ENCODE data around the gene MAML3. TPM values are rescaled to one million over a fixed set of nuclear protein-coding genes. Genes with fewer than 3 reads are reported as not detected.

Gene MAML3
- total and polyA plus RNA-seq, 2 of the 13 experiments (the other 11 are each of a cell fraction or from before 2014, with no cell fraction given) = 0.05 to 0.13 TPM

DNA sequence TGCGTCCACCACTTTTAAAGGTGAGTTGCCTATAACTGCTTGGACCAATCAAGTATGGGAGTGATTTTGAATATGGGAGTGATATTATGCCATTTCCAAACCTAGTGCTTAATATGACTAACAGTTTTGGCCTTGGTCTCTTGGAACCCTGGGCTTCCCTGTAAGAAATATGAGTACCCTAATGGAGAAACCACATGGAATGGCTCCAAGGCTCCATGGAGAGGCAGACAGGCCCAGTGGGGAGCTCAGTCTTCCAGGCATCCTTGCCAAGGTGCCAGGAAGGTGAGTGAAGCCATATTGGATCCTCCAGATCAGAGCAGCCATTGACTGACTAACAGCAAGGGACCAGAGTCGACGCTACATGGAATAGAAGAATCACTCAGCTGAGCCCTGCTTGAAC lies 53.2 kb downstream of the MAML3 start:
- intact Hi-C loops (cut with micrococcal nuclease; ENCODE audit: unreplicated experiment) (no loop called here), in situ Hi-C loops (cut with HindIII; ENCODE audit: extremely low pct_ligation_motif_present, low pct_unique_long_range_greater_than_20kb) (no loop called here)
- no peak overlapping the region for H3K27ac ChIP-seq (ENCODE audit: extremely low read length, insufficient read depth, low read length)
- no peaks in the 10 kb centered on the region for H3K36me3 ChIP-seq (replicated peaks in 1 of 2; ENCODE audit: control insufficient read depth in 1 of 2, insufficient read depth in 2 of 2, low read length in 2 of 2)
- no peak overlapping the region for H2AFZ ChIP-seq (ENCODE audit: low read length)
- no peak overlapping the region for H3K4me3 ChIP-seq (replicated peaks in 1 of 3; ENCODE audit: insufficient read depth in 1 of 3, low read depth in 2 of 3, low read length in 3 of 3)
- no peak overlapping the region for H3K4me2 ChIP-seq (ENCODE audit: low read depth, low read length)
- POLR2A ChIA-PET = no interaction called here
- H4K20me1 ChIP-seq (ENCODE audit: insufficient read depth, low read length) = no peaks in the 10 kb centered on the region
- 51% methylated on average over 3 of the region's 3 CpGs for WGBS (ENCODE audit: low lambda C conversion rate)
- TF ChIP-seq KAT7 (CRISPR knock-in tag; IDR thresholded peaks at IDR 0.05; ENCODE audit: borderline replicate concordance) (no peak), KLF6 (CRISPR knock-in tag; IDR thresholded peaks at IDR 0.05) (no peak), TBL1XR1 (IDR thresholded peaks at IDR 0.05; ENCODE audit: borderline replicate concordance, low read length, partially characterized antibody) (no peak), NFRKB (IDR thresholded peaks at IDR 0.05) (no peak), PHF20 (CRISPR knock-in tag; IDR thresholded peaks at IDR 0.05) (no peak), ZIK1 (CRISPR knock-in tag; IDR thresholded peaks at IDR 0.05; ENCODE audit: borderline replicate concordance, low read depth) (no peak), SIN3A (IDR thresholded peaks at IDR 0.05; ENCODE audit: borderline replicate concordance, low read depth, low read length) (no peak), ZZZ3 (CRISPR knock-in tag; IDR thresholded peaks at IDR 0.05; ENCODE audit: borderline replicate concordance) (no peak), NR1H2 (CRISPR knock-in tag; IDR thresholded peaks at IDR 0.05; ENCODE audit: borderline replicate concordance, low read depth) (no peak), ZFP91 (CRISPR knock-in tag; IDR thresholded peaks at IDR 0.05; ENCODE audit: borderline replicate concordance) (no peak), ZBTB1 (CRISPR knock-in tag; IDR thresholded peaks at IDR 0.05; ENCODE audit: borderline replicate concordance) (no peak)
- ATAC-seq = no peak
- DNase-seq (ENCODE audit: low spot score) = no peak
- FAIRE-seq = no peak
- H3K9ac ChIP-seq (ENCODE audit: insufficient read depth, low read depth, low read length) = no peak overlapping the region
- no peaks in the 10 kb centered on the region for H3K9me3 ChIP-seq (ENCODE audit: low read length)
- H3K4me1 ChIP-seq (ENCODE audit: insufficient read depth, low read length) = no peaks in the 10 kb centered on the region
- H3K27me3 ChIP-seq (ENCODE audit: control insufficient read depth in 1 of 2, insufficient read depth in 2 of 2, low read length in 2 of 2) = no peaks in the 10 kb centered on the region; a peak in 1 of 5 replicates
- CTCF ChIA-PET (ENCODE audit: low intra/inter-chr PET ratio, low total read pairs) = no interaction called here
- no TSS peak for BruUV-seq (replicated peaks)
- H3K79me2 ChIP-seq (ENCODE audit: insufficient read depth, low read length) = no peaks in the 10 kb centered on the region

Data from HepG2 (cell line).